Thyroid gland (tissue), 4 donors: ENCODE results near the gene PSMG4. TPM values are rescaled to one million over a fixed set of nuclear protein-coding genes. Genes with fewer than 3 reads are reported as not detected.

ENCODE experiments used
- DNase-seq, 2 donors: peaks; one replicate each; pipeline ENCODE4 v3.0.0-alpha.2; 2019
- H3K27ac ChIP-seq, 3 donors: fragments of 200-600 bp; sonication (generic); 1 replicate in 2 of 3; 2 replicates in 1 of 3; pipeline ENCODE4 v1.5.1; 2016 to 2019; ENCODE audit warnings: mild to moderate bottlenecking in 1 of 3, moderate library complexity in 1 of 3
- H3K27me3 ChIP-seq: fragments of 200-600 bp; sonication (generic); one replicate; pipeline ENCODE4 v1.5.1; 2019
- H3K36me3 ChIP-seq, 2 donors: fragments of 200-600 bp; sonication (generic); one replicate each; pipeline ENCODE4 v1.5.1; 2016 to 2019
- H3K4me1 ChIP-seq, 2 donors: fragments of 200-600 bp; sonication (generic); one replicate each; pipeline ENCODE4 v1.5.1; 2017 to 2019
- H3K4me3 ChIP-seq, 3 donors: fragments of 200-600 bp; sonication (generic); replicated peaks in 1 of 3; 1 replicate in 2 of 3; 2 replicates in 1 of 3; pipeline ENCODE4 v1.5.1; 2016; ENCODE audit warnings: mild to moderate bottlenecking in 1 of 3
- H3K9me3 ChIP-seq: fragments of 200-600 bp; sonication (generic); one replicate; pipeline ENCODE4 v1.5.1; 2017
- POLR2A ChIP-seq, 2 donors: fragments of 450-650 bp; IDR thresholded peaks; one replicate each; pipeline ENCODE4 v1.6.1; 2017; ENCODE audit warnings: antibody characterized with exemption in 2 of 2, mild to moderate bottlenecking in 2 of 2, moderate library complexity in 1 of 2
- WGBS, 2 donors: methylation state at CpG; one replicate each; pipeline ENCODE4 v1.1.5; 2017; 5-methylcytosine and 5-hydroxymethylcytosine counted together
- intact Hi-C: fragments of 100-400 bp; cut with DNase I; formaldehyde crosslinking; loops from one replicate; pipeline ENCODE4 v1.15.1; 2023
- total RNA-seq, 4 donors: library from RNA; depleted of rRNA; stranded (reverse); fragments of >200 nt; gene quantifications; one replicate each; pipeline ENCODE4 v1.2.3, GENCODE V29; 2016
- TF ChIP-seq, protein P1 (sequence below), 6 experiments: fragments of 200-600 bp in 3 of 6; fragments of 450-650 bp in 3 of 6; sonication (generic) in 3 of 6; IDR thresholded peaks; one replicate each; pipeline ENCODE4 v1.5.1; 2016 to 2019; ENCODE audit warnings: antibody characterized with exemption in 6 of 6, mild to moderate bottlenecking in 2 of 6, inconsistent platforms in 1 of 6, moderate library complexity in 1 of 6

Gene PSMG4
- total RNA-seq, 4 donors from 2014 or later, result 19.6 to 41.8 (median 34.4) TPM

DNA sequence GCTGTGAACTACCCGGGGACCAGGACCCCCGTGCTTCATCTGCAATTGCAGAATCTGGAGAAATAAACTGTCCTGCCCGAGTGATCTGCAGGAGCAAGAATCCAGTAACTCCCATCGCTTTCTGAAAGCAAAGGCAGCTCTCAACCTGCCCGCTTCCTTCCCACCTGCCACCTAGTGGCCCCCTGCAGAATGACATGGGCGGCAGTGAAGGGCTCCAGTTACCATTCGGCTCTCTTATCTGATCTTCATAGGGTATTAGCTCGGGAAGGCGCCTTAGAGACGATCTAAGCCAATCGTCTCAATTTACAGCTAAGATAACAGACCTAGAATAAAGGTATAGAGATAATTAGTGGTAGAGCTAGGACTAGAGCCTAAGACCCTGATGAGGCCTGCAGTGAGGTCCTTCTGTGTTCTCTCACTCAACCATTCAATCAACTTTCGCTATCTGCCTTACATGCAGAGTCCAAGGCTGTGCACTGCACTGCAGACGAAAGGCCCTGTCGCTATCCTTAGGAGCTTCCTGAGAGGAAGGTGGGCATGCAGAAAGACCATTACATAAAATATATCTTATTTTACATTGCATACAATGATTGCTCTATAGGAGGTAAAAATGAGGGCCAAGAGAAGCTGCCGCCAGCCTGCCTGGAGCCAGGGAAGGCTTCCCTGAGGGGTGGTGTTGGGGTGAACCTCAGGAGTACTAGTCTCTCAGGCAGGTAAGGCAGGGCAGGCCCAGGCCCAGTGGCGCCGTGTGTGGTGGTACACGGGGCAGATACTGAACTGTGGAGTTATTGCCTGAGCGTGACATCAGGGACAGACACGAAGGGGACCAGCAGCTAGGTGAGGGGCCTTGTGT lies 7.1 kb upstream of the PSMG4 start:
- Histone ChIP-seq H3K9me3 (no peaks in the 10 kb centered on the region), H3K4me1 (peaks cover 0 to 7% of the 10 kb centered on the region in 2 donors), H3K27me3 (no peaks in the 10 kb centered on the region), H3K36me3 (no peaks in the 10 kb centered on the region), H3K4me3 (no peak overlapping the region), H3K27ac (no peak overlapping the region)
- no peak for TF ChIP-seq POLR2A (IDR thresholded peaks at IDR 0.05)
- TF ChIP-seq, protein P1, sequence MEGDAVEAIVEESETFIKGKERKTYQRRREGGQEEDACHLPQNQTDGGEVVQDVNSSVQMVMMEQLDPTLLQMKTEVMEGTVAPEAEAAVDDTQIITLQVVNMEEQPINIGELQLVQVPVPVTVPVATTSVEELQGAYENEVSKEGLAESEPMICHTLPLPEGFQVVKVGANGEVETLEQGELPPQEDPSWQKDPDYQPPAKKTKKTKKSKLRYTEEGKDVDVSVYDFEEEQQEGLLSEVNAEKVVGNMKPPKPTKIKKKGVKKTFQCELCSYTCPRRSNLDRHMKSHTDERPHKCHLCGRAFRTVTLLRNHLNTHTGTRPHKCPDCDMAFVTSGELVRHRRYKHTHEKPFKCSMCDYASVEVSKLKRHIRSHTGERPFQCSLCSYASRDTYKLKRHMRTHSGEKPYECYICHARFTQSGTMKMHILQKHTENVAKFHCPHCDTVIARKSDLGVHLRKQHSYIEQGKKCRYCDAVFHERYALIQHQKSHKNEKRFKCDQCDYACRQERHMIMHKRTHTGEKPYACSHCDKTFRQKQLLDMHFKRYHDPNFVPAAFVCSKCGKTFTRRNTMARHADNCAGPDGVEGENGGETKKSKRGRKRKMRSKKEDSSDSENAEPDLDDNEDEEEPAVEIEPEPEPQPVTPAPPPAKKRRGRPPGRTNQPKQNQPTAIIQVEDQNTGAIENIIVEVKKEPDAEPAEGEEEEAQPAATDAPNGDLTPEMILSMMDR (IDR thresholded peaks at IDR 0.05), result peak; percentile 90 to 98 (median 96)
- DNase-seq, result peak; percentile 77 to 84
- intact Hi-C loops, result loop anchor here (5.0 kb wide), 1 partner anchor 124 kb away; no protein-coding TSS in a partner anchor
- 36% methylated on average over 20 of the region's 20 CpGs for WGBS, 2 donors

- Histone ChIP-seq H3K9me3 (no peaks in the 10 kb centered on the region), H3K36me3 (no peaks in the 10 kb centered on the region), H3K27me3 (no peaks in the 10 kb centered on the region), H3K27ac (no peak overlapping the region), H3K4me1 (peaks cover 0 to 7% of the 10 kb centered on the region in 2 donors), H3K4me3 (no peak overlapping the region)
- intact Hi-C loops, result loop anchor here (5.0 kb wide), 1 partner anchor 125 kb away; no protein-coding TSS in a partner anchor
- 87 to 91% methylated on average over 10 of the region's 10 CpGs for WGBS, 2 donors
- no peak for TF ChIP-seq POLR2A (IDR thresholded peaks at IDR 0.05)
- TF ChIP-seq, protein P1 (IDR thresholded peaks at IDR 0.05), result no peak
- DNase-seq, result no peak
Observed at GRCh38 chr6:3252369-3252768, 6.4 kb upstream of the PSMG4 start.

- Histone ChIP-seq H3K27ac (no peak overlapping the region), H3K27me3 (no peaks in the 10 kb centered on the region), H3K4me1 (peaks cover 0 to 4% of the 10 kb centered on the region in 2 donors), H3K36me3 (no peaks in the 10 kb centered on the region), H3K9me3 (no peaks in the 10 kb centered on the region), H3K4me3 (no peak overlapping the region)
- DNase-seq, result no peak
- intact Hi-C loops, result loop anchor here (5.0 kb wide), 1 partner anchor 126 kb away; no protein-coding TSS in a partner anchor
- WGBS, 2 donors, result 94 to 95% methylated on average over 21 to 22 of the region's 22 CpGs
- no peak for TF ChIP-seq POLR2A (IDR thresholded peaks at IDR 0.05)
- TF ChIP-seq, protein P1 (IDR thresholded peaks at IDR 0.05), result no peak
Observed at GRCh38 chr6:3252861-3253596, 5.7 kb upstream of the PSMG4 start.

DNA sequence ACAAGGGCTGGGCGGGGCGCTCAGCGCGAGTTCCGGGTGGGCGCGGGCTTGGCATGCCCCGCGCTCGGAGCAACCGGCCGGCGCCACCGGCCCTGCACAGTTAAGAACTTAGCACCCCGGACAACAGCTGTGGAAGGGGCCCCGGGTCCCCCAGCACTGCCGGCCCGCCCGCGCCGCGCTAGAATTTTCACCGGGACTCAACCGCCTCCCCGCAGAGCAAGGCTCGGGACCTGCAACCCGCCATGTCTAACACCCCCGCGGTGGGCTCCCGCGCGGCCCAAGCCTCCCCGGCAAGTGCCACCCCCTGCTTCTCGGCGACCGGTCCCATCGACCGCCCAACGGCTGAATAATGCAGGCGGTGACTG lies 5.2 kb upstream of the PSMG4 start:
- Histone ChIP-seq H3K9me3 (no peaks in the 10 kb centered on the region), H3K27me3 (no peaks in the 10 kb centered on the region), H3K4me1 (no peaks in the 10 kb centered on the region), H3K27ac (no peak overlapping the region), H3K4me3 (no peak overlapping the region), H3K36me3 (no peaks in the 10 kb centered on the region)
- intact Hi-C loops, result loop anchor here (5.0 kb wide), 1 partner anchor 126 kb away; no protein-coding TSS in a partner anchor
- TF ChIP-seq, protein P1 (IDR thresholded peaks at IDR 0.05), result no peak
- no peak for TF ChIP-seq POLR2A (IDR thresholded peaks at IDR 0.05)
- DNase-seq, result no peak
- 95 to 97% methylated on average over 20 to 28 of the region's 40 CpGs for WGBS, 2 donors
